GM19397 (cell line): ENCODE data around the gene SLC2A3.
"Not testable (repeated sequence)": the region's sequence is repeated elsewhere in the genome, so short reads cannot be mapped to it uniquely, and the experiment has no call there.

ENCODE experiments used
- ATAC-seq: cut with Tn5 transposase; IDR thresholded peaks from one replicate; pipeline ENCODE4 v1.9.1; 2021; ENCODE audit warnings: mild to moderate bottlenecking, moderate library complexity; ENCODE audit not compliant: unreplicated experiment

The SLC2A3 gene

DNA sequence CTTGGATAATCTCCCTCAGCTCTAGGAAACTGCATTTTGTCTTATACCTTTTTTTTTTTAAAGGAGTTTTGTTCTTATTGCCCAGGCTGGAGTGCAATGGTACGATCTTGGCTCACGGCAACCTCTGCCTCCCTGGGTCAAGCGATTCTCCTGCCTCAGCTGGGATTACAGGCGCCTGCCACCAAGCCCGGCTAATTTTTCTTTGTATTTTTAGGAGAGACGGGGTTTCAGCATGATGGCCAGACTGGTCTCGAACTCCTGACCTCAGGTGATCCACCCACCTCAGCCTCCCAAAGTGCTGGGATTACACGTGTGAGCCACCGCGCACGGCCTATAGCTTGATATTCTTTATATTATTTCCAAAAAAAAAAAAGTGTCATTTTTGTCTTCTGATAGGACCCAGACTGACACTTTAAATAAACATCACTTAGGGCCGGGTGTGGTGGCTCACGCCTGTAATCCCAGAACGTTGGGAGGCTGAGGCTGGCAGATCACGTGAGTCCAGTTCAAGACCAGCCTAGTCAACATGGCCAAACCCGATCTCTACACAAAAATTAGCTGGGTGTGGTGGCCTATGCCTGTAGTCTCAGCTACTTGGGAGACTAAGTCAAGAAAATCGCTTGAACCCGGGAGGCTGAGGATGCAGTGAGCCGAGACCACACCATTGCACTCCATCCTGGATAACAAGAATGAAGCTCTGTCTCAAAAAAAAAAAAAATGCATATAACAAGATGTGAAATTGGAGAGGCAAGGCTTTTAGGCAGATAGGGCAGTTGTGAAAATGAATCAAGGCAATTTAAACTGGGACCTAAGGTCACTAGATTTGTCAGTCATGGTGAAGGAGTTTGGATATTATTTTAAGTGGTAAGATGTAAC is 18.4 kb downstream of the SLC2A3 start:
- no peak for ATAC-seq

DNA sequence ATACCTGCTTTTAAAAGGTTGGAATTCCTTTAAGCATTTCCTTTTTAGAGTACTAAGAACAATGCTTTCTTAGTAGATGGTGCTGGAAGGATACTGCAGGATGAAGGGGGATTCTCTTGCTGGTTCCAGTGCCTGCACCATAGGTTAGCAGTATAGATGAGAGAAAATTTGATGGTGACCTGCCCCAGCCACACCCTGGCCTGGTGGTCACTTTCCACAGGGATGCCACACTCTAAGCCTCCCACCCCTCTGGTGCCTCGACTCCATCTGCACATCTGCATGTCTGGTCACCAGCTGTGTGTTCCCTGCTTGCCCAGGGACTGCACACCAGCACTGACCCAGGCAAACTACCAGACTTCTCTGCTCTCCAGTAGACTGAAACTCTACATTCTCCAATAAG is 19.1 kb downstream of the SLC2A3 start:
- no peak for ATAC-seq

GRCh38 chr12:7915661-7916403 is 20.2 kb downstream of the SLC2A3 start:
- no peak for ATAC-seq

DNA sequence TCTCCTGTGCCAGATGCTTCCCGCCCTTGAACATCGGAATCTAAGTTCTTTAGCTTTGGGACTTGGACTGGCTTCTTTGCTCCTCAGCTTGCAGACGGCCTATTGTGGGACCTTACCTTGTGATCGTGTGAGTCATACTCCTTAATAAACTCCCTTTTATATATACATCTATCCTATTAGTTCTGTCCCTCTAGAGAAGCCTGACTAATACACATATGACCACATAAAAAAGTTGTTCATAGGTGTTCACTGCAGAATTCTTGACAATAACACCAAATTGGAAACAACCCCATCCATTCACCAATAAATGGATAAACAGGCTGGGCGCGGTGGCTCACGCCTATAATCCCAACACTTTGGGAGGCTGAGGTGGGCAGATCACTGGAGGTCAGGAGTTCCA is 25.9 kb downstream of the SLC2A3 start:
- ATAC-seq: not testable (repeated sequence)

DNA sequence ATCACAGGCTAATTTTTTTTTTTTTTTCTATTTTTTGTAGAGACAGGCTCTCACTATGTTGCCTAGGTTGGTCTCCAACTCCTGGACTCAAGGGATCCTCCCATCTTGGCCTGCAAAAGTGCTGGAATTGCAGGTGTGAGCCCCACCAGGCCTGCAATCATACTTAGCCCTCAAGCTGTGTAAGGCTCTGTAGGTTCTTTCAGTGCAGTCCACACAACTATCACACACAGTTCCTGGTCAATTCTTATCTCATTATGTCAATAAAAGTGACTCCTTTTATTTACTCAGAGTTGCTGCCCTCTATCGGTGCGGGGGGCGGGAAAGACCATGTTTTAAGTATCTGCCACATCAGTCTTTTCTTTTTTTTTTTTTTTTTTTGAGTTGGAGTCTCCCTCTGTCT is 29.0 kb downstream of the SLC2A3 start:
- no peak for ATAC-seq

- not testable (repeated sequence) for ATAC-seq
Observed at GRCh38 chr12:7906303-7906702, 29.7 kb downstream of the SLC2A3 start.

- ATAC-seq: not testable (repeated sequence)
Observed at GRCh38 chr12:7905600-7906125, 30.3 kb downstream of the SLC2A3 start.

DNA sequence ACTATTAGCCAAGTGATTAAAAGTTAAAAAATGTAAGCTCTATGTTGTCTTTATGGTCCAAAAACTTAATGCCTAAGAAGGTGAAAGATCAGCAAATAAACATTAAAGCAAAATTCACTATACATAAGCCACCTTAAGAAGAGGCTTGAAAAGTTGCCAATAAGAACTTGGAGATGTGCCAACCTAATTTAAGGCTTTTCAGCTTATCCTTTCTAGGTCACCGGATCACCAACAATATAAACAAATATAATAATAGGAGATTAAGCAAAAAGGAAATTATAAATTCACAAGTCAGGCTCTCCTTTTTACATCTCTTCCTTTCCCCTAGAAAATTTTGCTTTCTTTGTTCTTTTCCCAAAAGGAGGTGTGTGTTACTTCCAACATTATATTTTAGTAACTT is 30.9 kb downstream of the SLC2A3 start:
- ATAC-seq: no peak

GRCh38 chr12:7902416-7902815 is 33.6 kb downstream of the SLC2A3 start:
- not testable (repeated sequence) for ATAC-seq

DNA sequence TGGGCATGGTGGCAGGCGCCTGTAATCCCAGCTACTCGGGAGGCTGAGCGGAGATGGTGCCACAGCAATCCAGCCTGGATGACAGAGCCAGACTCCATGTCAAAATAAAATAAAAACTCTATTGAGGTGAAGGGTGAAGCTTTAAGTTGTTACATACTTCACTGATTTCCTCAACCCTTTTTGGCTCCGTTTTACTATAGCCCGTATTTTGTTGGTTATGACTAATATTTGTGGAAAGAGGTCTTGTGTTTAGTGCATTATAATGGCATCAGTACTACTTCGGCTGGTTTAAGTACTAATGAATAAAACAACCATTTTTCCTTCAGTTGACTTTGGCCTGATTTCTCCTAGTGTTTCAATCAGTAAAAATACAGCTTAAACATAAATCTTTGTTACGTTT is 36.2 kb downstream of the SLC2A3 start:
- ATAC-seq: no peak

- not testable (repeated sequence) for ATAC-seq
Observed at GRCh38 chr12:7896726-7897125, 39.3 kb downstream of the SLC2A3 start.

DNA sequence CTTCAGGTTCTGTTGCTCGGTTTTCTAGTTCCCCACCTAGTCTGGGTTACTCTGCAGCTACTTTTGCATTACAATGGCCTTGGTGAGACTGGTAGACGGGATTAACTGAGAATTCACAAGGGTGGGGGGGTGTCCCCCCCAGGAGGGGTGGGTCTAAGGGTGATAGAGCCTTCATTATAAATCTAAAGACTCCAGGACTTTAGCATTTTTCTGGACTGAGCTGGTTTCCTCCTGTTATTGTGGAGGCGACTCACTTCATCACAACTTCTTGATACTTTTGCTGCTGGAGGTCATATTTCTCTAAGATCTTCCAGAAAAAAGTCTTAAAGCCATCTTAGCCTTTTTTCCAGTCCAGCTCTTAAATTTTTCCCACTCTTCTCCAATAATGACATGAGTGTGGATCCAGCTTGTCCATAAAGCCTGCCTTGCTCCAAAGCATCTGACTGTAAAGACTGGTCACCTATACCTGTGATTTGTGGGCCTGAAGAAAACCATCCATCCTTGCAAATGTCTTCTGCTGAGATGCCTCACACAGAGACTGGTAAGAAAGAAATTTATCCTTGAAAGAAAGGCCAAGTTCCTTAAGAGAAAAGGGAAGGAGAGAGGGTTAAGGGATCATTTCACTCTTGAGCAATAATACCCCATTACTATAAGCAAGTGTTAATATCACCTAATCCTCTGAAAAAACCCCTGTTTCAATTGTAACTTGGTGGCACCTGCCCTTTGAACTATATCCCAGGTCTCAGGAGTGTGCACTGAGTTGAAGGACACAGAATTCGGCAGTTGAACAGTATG is 43.6 kb downstream of the SLC2A3 start:
- no peak for ATAC-seq

- no peak for ATAC-seq
Observed at GRCh38 chr12:7884689-7885088, 51.3 kb downstream of the SLC2A3 start.

DNA sequence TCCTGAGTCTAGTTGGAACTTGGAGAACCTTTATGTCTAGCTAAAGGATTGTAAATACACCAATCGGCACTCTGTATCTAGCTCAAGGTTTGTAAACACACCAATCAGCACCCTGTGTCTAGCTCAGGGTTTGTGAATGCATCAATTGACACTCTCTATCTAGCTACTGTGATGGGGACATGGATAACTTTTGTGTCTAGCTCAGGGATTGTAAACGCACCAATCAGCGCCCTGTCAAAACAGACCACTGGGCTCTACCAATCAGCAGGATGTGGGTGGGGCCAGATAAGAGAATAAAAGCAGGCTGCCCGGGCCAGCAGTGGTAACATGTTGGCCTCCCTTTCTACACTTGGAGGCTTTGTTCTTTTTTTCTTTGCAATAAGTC is 54.3 kb downstream of the SLC2A3 start:
- ATAC-seq: not testable (repeated sequence)

- not testable (repeated sequence) for ATAC-seq
Observed at GRCh38 chr12:7880952-7881735, 54.8 kb downstream of the SLC2A3 start.

DNA sequence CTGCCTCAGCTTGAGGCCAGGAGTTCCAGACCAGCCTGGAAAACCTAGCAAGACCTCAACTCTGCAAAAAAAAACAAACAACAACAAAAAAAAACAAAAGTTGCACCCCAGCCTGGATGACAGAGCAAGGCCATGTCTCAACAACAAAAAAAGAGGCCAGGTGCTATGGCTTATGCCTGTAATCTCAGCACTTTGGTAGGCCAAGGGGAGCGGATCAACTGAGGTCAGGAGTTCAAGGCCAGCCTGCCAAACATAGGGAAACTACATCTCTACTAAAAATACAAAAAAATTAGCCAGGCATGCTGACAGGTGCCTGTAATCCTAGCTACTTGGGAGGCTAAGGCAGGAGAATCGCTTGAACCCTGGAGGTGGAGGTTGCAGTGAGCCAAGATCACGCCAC is 56.7 kb downstream of the SLC2A3 start:
- no peak for ATAC-seq

DNA sequence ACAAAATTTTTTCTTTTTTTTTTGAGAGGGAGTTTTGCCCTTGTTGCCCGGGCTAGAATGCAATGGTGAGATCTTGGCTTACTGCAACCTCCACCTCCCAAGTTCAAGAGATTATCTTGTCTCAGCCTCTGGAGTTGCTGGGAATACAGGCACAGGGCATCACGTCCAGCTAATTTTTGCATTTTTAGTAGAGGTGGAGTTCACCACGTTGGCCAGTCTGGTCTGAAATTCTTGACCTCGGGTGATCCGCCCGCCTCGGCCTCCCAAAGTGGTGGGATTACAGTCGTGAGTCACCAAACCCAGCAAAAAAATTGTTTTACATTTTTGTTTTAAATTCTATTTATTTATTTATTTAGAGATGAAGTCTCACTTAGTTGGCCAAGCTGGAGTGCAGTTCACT is 58.6 kb downstream of the SLC2A3 start:
- no peak for ATAC-seq

DNA sequence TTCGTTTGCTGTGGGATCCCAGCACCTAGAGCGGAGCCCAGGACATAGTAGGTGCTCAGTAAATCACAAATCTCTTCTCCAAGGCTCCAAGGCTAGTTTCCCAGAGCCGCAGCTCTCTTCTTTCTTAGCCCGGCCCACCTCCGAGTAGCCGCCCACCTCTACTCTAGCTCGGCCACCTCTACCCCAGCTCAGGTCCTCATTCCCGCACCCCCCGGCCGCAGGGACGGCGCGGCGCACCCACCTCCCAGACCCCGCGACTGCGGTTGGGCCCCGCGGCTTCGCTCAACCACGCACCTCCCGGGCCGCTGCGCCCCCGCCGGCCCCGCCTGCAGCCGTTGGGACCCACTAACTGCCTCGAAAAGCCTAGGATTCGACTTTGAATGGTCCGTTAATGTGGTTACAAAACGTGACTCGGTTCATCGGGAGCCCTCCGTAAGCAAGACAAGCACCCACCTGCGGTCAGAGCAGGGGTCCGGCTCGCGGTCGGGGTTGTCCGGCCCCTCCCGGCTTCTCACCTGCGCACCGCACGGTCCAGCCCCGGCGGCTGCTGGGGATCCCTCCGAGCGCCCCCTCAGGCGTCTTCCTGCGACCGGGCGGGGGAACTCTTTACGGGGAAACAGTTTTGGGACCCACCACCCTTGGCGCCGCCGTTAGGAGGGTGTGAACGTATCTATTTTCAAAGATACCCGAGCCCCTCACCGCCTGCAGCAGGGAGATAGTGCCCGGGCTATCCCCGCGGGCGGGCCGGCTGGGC is 63.2 kb downstream of the SLC2A3 start, which contains the start of gene SLC2A14:
TSS of gene SLC2A14 (minus strand) at position 350 of the 754 bp plus-strand sequence. CDS start 3,035 bp downstream, outside the sequence.
- ATAC-seq: no peak

GRCh38 chr12:7870335-7870734 is 65.7 kb downstream of the SLC2A3 start:
- ATAC-seq: no peak
